Testis (tissue), 3 donors: ENCODE results near the gene EYA2. TPM values are rescaled to one million over a fixed set of nuclear protein-coding genes. Genes with fewer than 3 reads are reported as not detected.

ENCODE experiments used
- DNase-seq: peaks from one replicate; pipeline ENCODE4 v3.0.0-alpha.2; 2019
- H3K27ac ChIP-seq, 2 donors: fragments of 200-600 bp; sonication (generic); one replicate each; pipeline ENCODE4 v1.5.1; 2019
- H3K27me3 ChIP-seq: fragments of 200-600 bp; sonication (generic); one replicate; pipeline ENCODE4 v1.5.1; 2019
- H3K36me3 ChIP-seq: fragments of 200-600 bp; sonication (generic); one replicate; pipeline ENCODE4 v1.5.1; 2017; ENCODE audit warnings: low read depth; ENCODE audit errors: missing control alignments
- H3K4me1 ChIP-seq: fragments of 200-600 bp; sonication (generic); one replicate; pipeline ENCODE4 v1.5.1; 2019
- H3K4me3 ChIP-seq, 2 donors: fragments of 200-600 bp; sonication (generic); one replicate each; pipeline ENCODE4 v1.5.1; 2017 to 2019
- H3K9me3 ChIP-seq: fragments of 200-600 bp; sonication (generic); one replicate; pipeline ENCODE4 v1.5.1; 2017
- POLR2A ChIP-seq: fragments of 450-650 bp; IDR thresholded peaks from one replicate; pipeline ENCODE4 v1.6.1; 2017; ENCODE audit warnings: antibody characterized with exemption, mild to moderate bottlenecking, moderate library complexity
- WGBS, 2 donors: methylation state at CpG; one replicate each; pipeline ENCODE4 v1.1.5; 2018; 5-methylcytosine and 5-hydroxymethylcytosine counted together
- intact Hi-C: fragments of 100-400 bp; cut with DNase I; formaldehyde crosslinking; loops from one replicate; pipeline ENCODE4 v1.15.1; 2023; ENCODE audit warnings: low total_unique reads
- polyA plus RNA-seq: library from polyadenylated mRNA; stranded (reverse); fragments of 350-450 nt; fragmentation: Illumina TruSeq; extraction: RNeasy Lipid Tissue Mini Kit (QIAGEN cat#74804); gene quantifications from one replicate; pipeline ENCODE4 v1.2.3, GENCODE V29; 2014; ENCODE audit warnings: low read depth, low replicate concordance; ENCODE audit not compliant: insufficient read depth
- total RNA-seq, 2 donors: library from RNA; depleted of rRNA; stranded (reverse); fragments of >200 nt; gene quantifications; one replicate each; pipeline ENCODE4 v1.2.3, GENCODE V29; 2016
- TF ChIP-seq, protein P1 (sequence below), 3 experiments: fragments of 450-650 bp in 2 of 3; fragments of 200-600 bp in 1 of 3; sonication (generic) in 1 of 3; IDR thresholded peaks; one replicate each; pipeline ENCODE4 v1.5.1; 2016 to 2019; ENCODE audit warnings: antibody characterized with exemption in 3 of 3, mild to moderate bottlenecking in 2 of 3, moderate library complexity in 1 of 3

Gene EYA2
- total and polyA plus RNA-seq, 3 donors from 2014 or later = 14.6 to 17.2 (median 16.2) TPM

DNA sequence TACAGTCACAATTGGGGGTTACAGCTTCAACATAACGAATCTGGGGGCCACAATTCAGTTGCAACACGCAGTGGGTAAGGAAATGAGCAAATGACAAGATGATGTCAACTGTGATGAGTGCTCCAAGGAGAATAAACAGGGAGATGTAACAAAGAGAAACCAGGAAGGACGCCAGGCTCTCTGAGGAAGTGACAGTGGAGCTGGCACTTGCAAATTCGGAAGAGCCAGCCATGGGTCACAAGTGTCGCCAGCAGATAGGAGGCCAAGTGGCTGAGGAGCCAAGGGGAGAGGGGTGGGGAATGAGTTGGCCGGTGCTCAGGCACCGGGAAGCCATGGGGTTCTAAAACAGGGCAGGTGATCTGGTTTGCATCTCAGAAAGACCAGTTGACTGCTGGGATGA is 136.4 kb downstream of the EYA2 start:
- Histone ChIP-seq H3K36me3 (no peaks in the 10 kb centered on the region), H3K27me3 (no peaks in the 10 kb centered on the region), H3K27ac (no peak overlapping the region), H3K4me3 (no peak overlapping the region), H3K9me3 (no peaks in the 10 kb centered on the region), H3K4me1 (no peaks in the 10 kb centered on the region)
- intact Hi-C loops = no loop called here
- TF ChIP-seq, protein P1, sequence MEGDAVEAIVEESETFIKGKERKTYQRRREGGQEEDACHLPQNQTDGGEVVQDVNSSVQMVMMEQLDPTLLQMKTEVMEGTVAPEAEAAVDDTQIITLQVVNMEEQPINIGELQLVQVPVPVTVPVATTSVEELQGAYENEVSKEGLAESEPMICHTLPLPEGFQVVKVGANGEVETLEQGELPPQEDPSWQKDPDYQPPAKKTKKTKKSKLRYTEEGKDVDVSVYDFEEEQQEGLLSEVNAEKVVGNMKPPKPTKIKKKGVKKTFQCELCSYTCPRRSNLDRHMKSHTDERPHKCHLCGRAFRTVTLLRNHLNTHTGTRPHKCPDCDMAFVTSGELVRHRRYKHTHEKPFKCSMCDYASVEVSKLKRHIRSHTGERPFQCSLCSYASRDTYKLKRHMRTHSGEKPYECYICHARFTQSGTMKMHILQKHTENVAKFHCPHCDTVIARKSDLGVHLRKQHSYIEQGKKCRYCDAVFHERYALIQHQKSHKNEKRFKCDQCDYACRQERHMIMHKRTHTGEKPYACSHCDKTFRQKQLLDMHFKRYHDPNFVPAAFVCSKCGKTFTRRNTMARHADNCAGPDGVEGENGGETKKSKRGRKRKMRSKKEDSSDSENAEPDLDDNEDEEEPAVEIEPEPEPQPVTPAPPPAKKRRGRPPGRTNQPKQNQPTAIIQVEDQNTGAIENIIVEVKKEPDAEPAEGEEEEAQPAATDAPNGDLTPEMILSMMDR (IDR thresholded peaks at IDR 0.05) = no peak
- no peak for TF ChIP-seq POLR2A
- WGBS, 2 donors = 73 to 84% methylated on average over 7 of the region's 7 CpGs
- no peak for DNase-seq

DNA sequence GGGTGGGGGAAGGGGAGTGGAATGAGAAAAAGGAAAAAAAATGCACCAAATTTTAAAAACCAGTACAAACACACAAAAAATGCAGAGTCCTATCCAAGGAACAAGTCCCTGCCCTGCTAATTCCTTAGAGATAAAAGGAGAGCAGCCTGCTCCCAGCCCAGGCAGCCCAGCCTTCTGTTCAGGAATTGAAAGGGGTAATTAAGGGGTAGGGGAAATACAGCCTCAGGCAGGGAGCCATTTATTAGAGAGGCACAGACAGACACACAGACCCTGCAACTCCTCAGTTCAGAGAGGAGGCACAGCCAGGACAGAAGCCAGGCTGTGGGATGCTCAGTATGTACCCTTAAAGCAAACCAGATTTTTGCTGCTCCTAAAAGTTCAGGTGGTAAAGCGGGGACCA is 137.2 kb downstream of the EYA2 start:
- intact Hi-C loops = no loop called here
- H3K4me3 ChIP-seq = no peak overlapping the region
- no peaks in the 10 kb centered on the region for H3K4me1 ChIP-seq
- no peaks in the 10 kb centered on the region for H3K27me3 ChIP-seq
- WGBS, 2 donors = 72 to 83% methylated on average over 1 of the region's 1 CpG
- H3K27ac ChIP-seq = no peak overlapping the region
- H3K36me3 ChIP-seq = no peaks in the 10 kb centered on the region
- no peak for DNase-seq
- no peaks in the 10 kb centered on the region for H3K9me3 ChIP-seq
- TF ChIP-seq, protein P1 (IDR thresholded peaks at IDR 0.05) = no peak
- no peak for TF ChIP-seq POLR2A

DNA sequence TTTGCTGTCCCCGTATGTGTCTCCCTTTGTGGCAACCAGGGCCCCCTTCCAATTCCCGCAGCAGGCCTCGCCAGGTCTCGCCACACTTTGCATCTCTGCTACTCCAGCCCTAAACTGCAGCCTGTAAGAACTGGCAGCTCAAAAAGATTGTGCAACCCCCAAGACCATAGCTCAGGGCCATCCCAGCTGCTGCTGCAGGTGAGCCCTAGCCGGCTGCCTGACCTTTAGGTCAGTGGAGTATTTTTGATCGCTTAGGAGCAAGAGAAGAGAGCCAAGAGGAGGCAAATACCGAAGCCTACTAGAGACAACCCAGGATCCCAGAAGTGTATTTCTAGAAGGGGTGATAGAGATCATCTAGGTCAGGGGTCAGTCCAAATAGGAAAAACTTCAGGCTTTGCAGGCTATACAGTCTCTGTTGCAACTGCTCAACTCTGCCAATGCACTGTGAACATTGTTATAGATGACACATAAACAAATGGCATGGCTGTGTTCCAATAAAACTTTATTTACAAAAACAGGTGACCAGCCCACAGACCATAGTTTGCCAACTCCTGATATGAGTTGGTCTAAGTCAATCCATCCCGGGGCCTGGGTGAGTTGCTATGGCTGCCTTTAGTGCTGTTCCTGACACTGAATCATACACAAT is 138.4 kb downstream of the EYA2 start:
- Histone ChIP-seq H3K27ac (no peak overlapping the region), H3K9me3 (no peaks in the 10 kb centered on the region), H3K4me1 (no peaks in the 10 kb centered on the region), H3K27me3 (no peaks in the 10 kb centered on the region), H3K36me3 (no peaks in the 10 kb centered on the region), H3K4me3 (no peak overlapping the region)
- TF ChIP-seq, protein P1 (IDR thresholded peaks at IDR 0.05) = no peak
- TF ChIP-seq POLR2A = no peak
- 80 to 87% methylated on average over 6 to 8 of the region's 8 CpGs for WGBS, 2 donors
- intact Hi-C loops = no loop called here
- no peak for DNase-seq

DNA sequence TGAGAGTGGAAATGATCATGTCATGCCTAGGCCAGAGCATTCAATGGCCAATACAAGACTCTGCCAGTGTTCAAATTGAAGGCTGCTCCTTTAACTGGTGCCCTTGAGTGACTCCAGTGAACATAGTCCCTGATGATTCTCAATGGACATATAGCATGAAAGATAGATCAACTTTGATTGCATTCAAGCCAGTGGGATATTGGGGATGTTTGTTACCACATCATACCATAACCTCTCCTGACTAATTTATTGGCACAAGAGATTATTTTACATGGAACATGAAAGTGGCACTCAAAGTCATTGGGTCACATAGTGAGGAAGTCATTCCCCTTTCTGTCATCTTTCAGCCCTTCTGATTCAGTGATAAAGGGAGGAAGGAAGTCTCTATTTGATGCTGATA is 139.0 kb downstream of the EYA2 start:
- TF ChIP-seq, protein P1 (IDR thresholded peaks at IDR 0.05) = no peak

DNA sequence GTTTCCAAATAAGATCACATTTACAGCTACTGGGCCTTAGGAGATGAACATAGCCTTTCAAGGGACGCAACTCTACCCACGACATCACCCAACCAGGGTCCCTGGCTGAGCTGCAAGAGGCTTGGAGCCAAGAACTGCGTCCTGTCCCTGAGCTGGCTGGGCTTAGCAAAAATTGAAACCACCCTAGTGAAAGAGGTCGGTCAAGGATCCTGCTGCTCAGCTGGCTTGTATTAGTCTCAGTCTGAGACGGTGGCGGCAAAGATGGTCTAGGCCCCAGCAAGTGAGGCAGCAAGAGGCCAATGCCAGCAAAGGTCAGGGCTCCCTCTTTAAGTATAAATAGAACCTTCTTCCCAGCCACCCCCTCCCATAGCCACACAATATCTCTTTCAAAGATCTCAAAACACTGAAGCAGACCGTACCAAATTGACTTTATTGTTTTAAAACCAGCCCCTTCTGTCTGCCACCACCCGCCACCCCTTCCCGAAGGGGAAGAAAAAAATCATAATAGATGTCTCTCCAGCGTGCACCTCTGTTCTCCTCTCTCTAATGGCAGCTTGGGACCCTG is 140.5 kb downstream of the EYA2 start:
- no peak for TF ChIP-seq POLR2A
- TF ChIP-seq, protein P1 (IDR thresholded peaks at IDR 0.05) = no peak
- H3K9me3 ChIP-seq = no peaks in the 10 kb centered on the region
- no peak overlapping the region for H3K4me3 ChIP-seq
- H3K4me1 ChIP-seq = no peaks in the 10 kb centered on the region
- no peak overlapping the region for H3K27ac ChIP-seq
- H3K36me3 ChIP-seq = no peaks in the 10 kb centered on the region
- WGBS, 2 donors = 71 to 81% methylated on average over 10 of the region's 10 CpGs
- no peaks in the 10 kb centered on the region for H3K27me3 ChIP-seq
- no peak for DNase-seq
- intact Hi-C loops = no loop called here

More for the DNA sequence above, 139.0 kb downstream of the EYA2 start:
- intact Hi-C loops = no loop called here
- H3K27me3 ChIP-seq = no peaks in the 10 kb centered on the region
- no peak for DNase-seq
- H3K9me3 ChIP-seq = no peaks in the 10 kb centered on the region
- no peak overlapping the region for H3K27ac ChIP-seq
- no peak overlapping the region for H3K4me3 ChIP-seq
- H3K4me1 ChIP-seq = no peaks in the 10 kb centered on the region
- no peaks in the 10 kb centered on the region for H3K36me3 ChIP-seq
